BLaER1 (cell line): ENCODE results near the gene GRK4.
"Not testable (repeated sequence)": the region's sequence is repeated elsewhere in the genome, so short reads cannot be mapped to it uniquely, and the experiment has no call there.

Experiments
- H3K27ac ChIP-seq: shearing (Covaris generic); formaldehyde crosslinking; 2 replicates; pipeline ENCODE4 v1.8.1; 2022
- H3K27me3 ChIP-seq: shearing (Covaris generic); formaldehyde crosslinking; 2 replicates; pipeline ENCODE4 v1.8.1; 2022
- H3K36me3 ChIP-seq: shearing (Covaris generic); formaldehyde crosslinking; 2 replicates; pipeline ENCODE4 v1.8.1; 2022
- H3K4me1 ChIP-seq: shearing (Covaris generic); formaldehyde crosslinking; 2 replicates; pipeline ENCODE4 v1.8.1; 2022
- H3K4me2 ChIP-seq: shearing (Covaris generic); formaldehyde crosslinking; 2 replicates; pipeline ENCODE4 v1.8.1; 2022
- H3K4me3 ChIP-seq: shearing (Covaris generic); formaldehyde crosslinking; 2 replicates; pipeline ENCODE4 v1.8.1; 2022
- H3K9ac ChIP-seq: shearing (Covaris generic); formaldehyde crosslinking; 2 replicates; pipeline ENCODE4 v1.8.1; 2022
- H3K9me3 ChIP-seq: shearing (Covaris generic); formaldehyde crosslinking; 2 replicates; pipeline ENCODE4 v1.8.1; 2022
- H4K20me1 ChIP-seq: shearing (Covaris generic); formaldehyde crosslinking; 2 replicates; pipeline ENCODE4 v1.8.1; 2022
- Cebpa-rat ChIP-seq: shearing (Covaris generic); IDR thresholded peaks from 2 replicates; pipeline ENCODE4 v1.8.1; 2022

The GRK4 gene

GRCh38 chr4:2977211-2978088, 14.1 kb downstream of the GRK4 start:
- H3K9me3 ChIP-seq, result peaks cover 34% of the 10 kb centered on the region
- H3K27me3 ChIP-seq, result no peaks in the 10 kb centered on the region
- no peak overlapping the region for H3K27ac ChIP-seq
- no peaks in the 10 kb centered on the region for H4K20me1 ChIP-seq
- no peak overlapping the region for H3K9ac ChIP-seq
- no peak overlapping the region for H3K4me2 ChIP-seq
- H3K4me1 ChIP-seq, result no peaks in the 10 kb centered on the region
- TF ChIP-seq Cebpa-rat, result no peak
- H3K36me3 ChIP-seq, result peaks cover 22% of the 10 kb centered on the region; the same call in 1 of the 2 replicates
- no peak overlapping the region for H3K4me3 ChIP-seq

GRCh38 chr4:2981256-2981819, 18.0 kb downstream of the GRK4 start:
- no peak for TF ChIP-seq Cebpa-rat
- peaks cover 16% of the 10 kb centered on the region; the same call in 1 of the 2 replicates for H3K36me3 ChIP-seq
- no peaks in the 10 kb centered on the region for H4K20me1 ChIP-seq

GRCh38 chr4:2982012-2982411, 18.6 kb downstream of the GRK4 start:
- H3K9me3 ChIP-seq, result peaks cover 46% of the 10 kb centered on the region
- no peak overlapping the region for H3K4me3 ChIP-seq
- no peak overlapping the region for H3K4me2 ChIP-seq
- peaks cover 16% of the 10 kb centered on the region; the same call in 1 of the 2 replicates for H3K36me3 ChIP-seq
- no peak overlapping the region for H3K9ac ChIP-seq
- no peak for TF ChIP-seq Cebpa-rat
- no peaks in the 10 kb centered on the region; the same call in 1 of the 2 replicates for H3K27me3 ChIP-seq
- H3K4me1 ChIP-seq, result no peaks in the 10 kb centered on the region
- no peaks in the 10 kb centered on the region for H4K20me1 ChIP-seq
- no peak overlapping the region for H3K27ac ChIP-seq

More at GRCh38 chr4:2981256-2981819, 18.0 kb downstream of the GRK4 start:
- no peak overlapping the region for H3K4me3 ChIP-seq
- H3K4me1 ChIP-seq, result no peaks in the 10 kb centered on the region
- H3K4me2 ChIP-seq, result no peak overlapping the region
- no peak overlapping the region for H3K27ac ChIP-seq
- H3K9me3 ChIP-seq, result peaks cover 46% of the 10 kb centered on the region
- H3K9ac ChIP-seq, result no peak overlapping the region
- no peaks in the 10 kb centered on the region; the same call in 1 of the 2 replicates for H3K27me3 ChIP-seq

- Histone ChIP-seq H3K36me3 (peaks cover 16% of the 10 kb centered on the region; the same call in 1 of the 2 replicates), H3K9me3 (peaks cover 46% of the 10 kb centered on the region)
- H3K27me3 ChIP-seq, result not testable (repeated sequence)
Observed at GRCh38 chr4:2983715-2984114, 20.3 kb downstream of the GRK4 start.

GRCh38 chr4:2991243-2991642, 27.9 kb downstream of the GRK4 start:
- TF ChIP-seq Cebpa-rat, result no peak
- Histone ChIP-seq H3K4me2 (no peak overlapping the region), H3K9me3 (no peaks in the 10 kb centered on the region), H3K9ac (no peak overlapping the region), H3K36me3 (no peaks in the 10 kb centered on the region), H3K27me3 (no peaks in the 10 kb centered on the region), H3K27ac (no peak overlapping the region), H4K20me1 (no peaks in the 10 kb centered on the region), H3K4me3 (no peak overlapping the region), H3K4me1 (no peaks in the 10 kb centered on the region)

More at GRCh38 chr4:2983715-2984114, 20.3 kb downstream of the GRK4 start:
- not testable (repeated sequence) for H3K4me2 ChIP-seq, H3K4me1 ChIP-seq, H4K20me1 ChIP-seq, H3K4me3 ChIP-seq, H3K9ac ChIP-seq, H3K27ac ChIP-seq

GRCh38 chr4:2994917-2995316, 31.5 kb downstream of the GRK4 start:
- no peak for TF ChIP-seq Cebpa-rat

GRCh38 chr4:2995546-2996265, 32.3 kb downstream of the GRK4 start:
- no peak for TF ChIP-seq Cebpa-rat
- H3K27ac ChIP-seq, result no peak overlapping the region
- no peak overlapping the region for H3K9ac ChIP-seq
- H3K4me2 ChIP-seq, result no peak overlapping the region
- H3K27me3 ChIP-seq, result no peaks in the 10 kb centered on the region
- H3K4me3 ChIP-seq, result no peak overlapping the region
- H3K36me3 ChIP-seq, result no peaks in the 10 kb centered on the region
- H3K9me3 ChIP-seq, result no peaks in the 10 kb centered on the region
- no peaks in the 10 kb centered on the region for H4K20me1 ChIP-seq
- no peaks in the 10 kb centered on the region for H3K4me1 ChIP-seq

More at GRCh38 chr4:2994917-2995316, 31.5 kb downstream of the GRK4 start:
- Histone ChIP-seq H3K4me1 (no peaks in the 10 kb centered on the region), H3K27ac (no peak overlapping the region), H3K9ac (no peak overlapping the region), H3K4me3 (no peak overlapping the region), H3K9me3 (no peaks in the 10 kb centered on the region), H4K20me1 (no peaks in the 10 kb centered on the region), H3K27me3 (no peaks in the 10 kb centered on the region), H3K36me3 (no peaks in the 10 kb centered on the region), H3K4me2 (no peak overlapping the region)

- Histone ChIP-seq H4K20me1 (no peaks in the 10 kb centered on the region), H3K4me1 (no peaks in the 10 kb centered on the region), H3K27me3 (no peaks in the 10 kb centered on the region), H3K36me3 (no peaks in the 10 kb centered on the region), H3K27ac (no peak overlapping the region), H3K4me2 (no peak overlapping the region), H3K9me3 (no peaks in the 10 kb centered on the region), H3K9ac (no peak overlapping the region), H3K4me3 (no peak overlapping the region)
- no peak for TF ChIP-seq Cebpa-rat
Observed at GRCh38 chr4:2996415-2996814, 33.0 kb downstream of the GRK4 start.

- no peaks in the 10 kb centered on the region for H3K27me3 ChIP-seq
- H3K4me2 ChIP-seq, result no peak overlapping the region
- no peak overlapping the region for H3K4me3 ChIP-seq
- no peaks in the 10 kb centered on the region for H3K36me3 ChIP-seq
- no peak overlapping the region for H3K9ac ChIP-seq
- H4K20me1 ChIP-seq, result no peaks in the 10 kb centered on the region
- no peak overlapping the region for H3K27ac ChIP-seq
- H3K4me1 ChIP-seq, result no peaks in the 10 kb centered on the region
- no peak for TF ChIP-seq Cebpa-rat
- H3K9me3 ChIP-seq, result no peaks in the 10 kb centered on the region
Observed at GRCh38 chr4:3007724-3008123, 44.4 kb downstream of the GRK4 start.

GRCh38 chr4:3009422-3009821, 46.1 kb downstream of the GRK4 start:
- no peak for TF ChIP-seq Cebpa-rat
- H3K4me2 ChIP-seq, result no peak overlapping the region
- no peaks in the 10 kb centered on the region for H3K9me3 ChIP-seq

More at GRCh38 chr4:3009422-3009821, 46.1 kb downstream of the GRK4 start:
- Histone ChIP-seq H3K27me3 (no peaks in the 10 kb centered on the region), H3K4me3 (no peak overlapping the region), H3K4me1 (no peaks in the 10 kb centered on the region), H3K36me3 (no peaks in the 10 kb centered on the region), H4K20me1 (no peaks in the 10 kb centered on the region), H3K9ac (no peak overlapping the region), H3K27ac (no peak overlapping the region)
